ENCODE results near the gene SLC25A21.

SLC25A21 gene

GRCh38 chr14:36747411-36748184 lies 424.8 kb downstream of the SLC25A21 start:
- TF ChIP-seq TAF1 (IDR thresholded peaks at IDR 0.05; ENCODE audit: borderline replicate concordance, insufficient read depth, low read length), result no peak
- no peak for TF ChIP-seq FOXP2 (optimal IDR thresholded peaks at IDR 0.05; ENCODE audit: borderline replicate concordance, extremely low read depth, extremely low read length, insufficient read depth)
- no peak for TF ChIP-seq SIN3A (IDR thresholded peaks at IDR 0.05; ENCODE audit: borderline replicate concordance, insufficient read depth, low read length)
- TF ChIP-seq POLR2AphosphoS5 (IDR thresholded peaks at IDR 0.05; ENCODE audit: low read depth, low read length), result no peak
- TF ChIP-seq REST (IDR thresholded peaks at IDR 0.05; ENCODE audit: insufficient read depth in 1 of 2, low read depth in 2 of 2, low read length in 2 of 2), result no peak

- TF ChIP-seq POLR2AphosphoS5 (IDR thresholded peaks at IDR 0.05; ENCODE audit: low read depth, low read length) (no peak), TAF1 (IDR thresholded peaks at IDR 0.05; ENCODE audit: borderline replicate concordance, insufficient read depth, low read length) (no peak), FOXP2 (optimal IDR thresholded peaks at IDR 0.05; ENCODE audit: borderline replicate concordance, extremely low read depth, extremely low read length, insufficient read depth) (no peak), REST (IDR thresholded peaks at IDR 0.05; ENCODE audit: insufficient read depth in 1 of 2, low read depth in 2 of 2, low read length in 2 of 2) (no peak), SIN3A (IDR thresholded peaks at IDR 0.05; ENCODE audit: borderline replicate concordance, insufficient read depth, low read length) (no peak)
These were observed 425.5 kb downstream of the SLC25A21 start for GRCh38 chr14:36746872-36747271.

- TF ChIP-seq POLR2AphosphoS5 (IDR thresholded peaks at IDR 0.05; ENCODE audit: low read depth, low read length) (no peak), REST (IDR thresholded peaks at IDR 0.05; ENCODE audit: insufficient read depth in 1 of 2, low read depth in 2 of 2, low read length in 2 of 2) (no peak), SIN3A (IDR thresholded peaks at IDR 0.05; ENCODE audit: borderline replicate concordance, insufficient read depth, low read length) (no peak), FOXP2 (optimal IDR thresholded peaks at IDR 0.05; ENCODE audit: borderline replicate concordance, extremely low read depth, extremely low read length, insufficient read depth) (no peak), TAF1 (IDR thresholded peaks at IDR 0.05; ENCODE audit: borderline replicate concordance, insufficient read depth, low read length) (no peak)
These were observed 430.5 kb downstream of the SLC25A21 start for GRCh38 chr14:36741858-36742257.

- TF ChIP-seq POLR2AphosphoS5 (IDR thresholded peaks at IDR 0.05; ENCODE audit: low read depth, low read length), result no peak
- TF ChIP-seq FOXP2 (optimal IDR thresholded peaks at IDR 0.05; ENCODE audit: borderline replicate concordance, extremely low read depth, extremely low read length, insufficient read depth), result no peak
- TF ChIP-seq SIN3A (IDR thresholded peaks at IDR 0.05; ENCODE audit: borderline replicate concordance, insufficient read depth, low read length), result no peak
- TF ChIP-seq REST (IDR thresholded peaks at IDR 0.05; ENCODE audit: insufficient read depth in 1 of 2, low read depth in 2 of 2, low read length in 2 of 2), result no peak
- TF ChIP-seq TAF1 (IDR thresholded peaks at IDR 0.05; ENCODE audit: borderline replicate concordance, insufficient read depth, low read length), result no peak
These were observed 434.1 kb downstream of the SLC25A21 start for GRCh38 chr14:36738269-36738668.
